K562 (cell line): ENCODE measurements around the gene HUNK. TPM values are rescaled to one million over a fixed set of nuclear protein-coding genes. Genes with fewer than 3 reads are reported as not detected.

Experiments
- ATAC-seq: fragments of 200-7000 bp; cut with Tn5 transposase; 3 replicates; pipeline ENCODE4 v1.9.1; 2020; ENCODE audit warnings: moderate library complexity
- BruUV-seq: library from RNA; stranded (reverse); fragments of 400-500 nt; replicated peaks from 2 replicates; lab custom pipeline; 2021; lab: Mats Ljungman, UMichigan
- CTCF ChIA-PET: fragments of 300-600 bp; formaldehyde crosslinking; extraction: SDS; loops from one replicate; lab custom pipeline; 2021; ENCODE audit warnings: low intra/inter-chr PET ratio; lab: Yijun Ruan, JAX
- POLR2A ChIA-PET: fragments of 300-600, 350-650 bp; sonication (Branson Sonifier 250); formaldehyde crosslinking; extraction: SDS; loops from one replicate; lab custom pipeline; 2021; ENCODE audit warnings: antibody characterized with exemption, inconsistent platforms; lab: Yijun Ruan, JAX
- DNase-seq, 4 experiments: peaks; one replicate each; pipeline versions ENCODE4 v3.0.0 to v3.0.0-alpha.2; 2011 to 2018; ENCODE audit warnings: low spot score in 3 of 4, mixed read lengths in 3 of 4; ENCODE audit errors: extremely low read depth in 1 of 4
- FAIRE-seq: peaks from 2 replicates; lab custom pipeline; 2011; peaks lifted over from hg19 to GRCh38; lab: Jason Lieb, UNC
- H2AFZ ChIP-seq: 2 replicates; pipeline ENCODE4 v1.6.0; 2011; ENCODE audit warnings: low read depth, low read length, control low read depth, inconsistent platforms
- H3K27ac ChIP-seq: fragments of 200-600 bp; 3 replicates; pipeline ENCODE4 v1.8.0; 2011; ENCODE audit warnings: low read depth, mild to moderate bottlenecking, control low read depth, inconsistent platforms, low read length, moderate library complexity, mixed read lengths; ENCODE audit errors: extremely low read depth
- H3K27me3 ChIP-seq, 2 experiments: fragments of 300-600 bp in 1 of 2; 2 replicates in 1 of 2; 3 replicates in 1 of 2; pipeline versions ENCODE4 v1.6.0 to v1.8.0; 2011; ENCODE audit warnings: inconsistent platforms in 2 of 2, low read length in 2 of 2, mild to moderate bottlenecking in 1 of 2, mixed read lengths in 1 of 2, moderate library complexity in 1 of 2; ENCODE audit not compliant: control insufficient read depth in 2 of 2, insufficient read depth in 2 of 2
- H3K36me3 ChIP-seq: fragments of 300-600 bp; 3 replicates; pipeline ENCODE4 v1.8.0; 2011; ENCODE audit warnings: mild to moderate bottlenecking, low read length, inconsistent platforms; ENCODE audit not compliant: control insufficient read depth, insufficient read depth
- H3K4me1 ChIP-seq, 2 experiments: fragments of 200-600 bp in 1 of 2; replicated peaks in 1 of 2; 2 replicates in 1 of 2; 3 replicates in 1 of 2; pipeline versions ENCODE4 v1.5.1 to v1.8.0; 2011; ENCODE audit warnings: inconsistent platforms in 2 of 2, low read length in 2 of 2, mild to moderate bottlenecking in 1 of 2, mixed read lengths in 1 of 2, moderate library complexity in 1 of 2; ENCODE audit not compliant: control insufficient read depth in 2 of 2, insufficient read depth in 2 of 2
- H3K4me2 ChIP-seq: 2 replicates; pipeline ENCODE4 v1.6.1; 2011; ENCODE audit warnings: low read length, control low read depth, inconsistent platforms, mixed read lengths; ENCODE audit not compliant: insufficient read depth
- H3K4me3 ChIP-seq: fragments of 200-600 bp; sonication (generic), shearing (Covaris generic); 2 replicates; pipeline ENCODE4 v1.5.1; 2016; ENCODE audit warnings: control low read depth, inconsistent platforms
- H3K79me2 ChIP-seq: fragments of 200-600 bp; 3 replicates; pipeline ENCODE4 v1.8.0; 2011; ENCODE audit warnings: low read length, inconsistent platforms; ENCODE audit not compliant: control insufficient read depth, insufficient read depth
- H3K9ac ChIP-seq, 2 experiments: 2 replicates each; pipeline versions ENCODE4 v1.6.0 to v1.6.1; 2011; ENCODE audit warnings: low read depth in 2 of 2, low read length in 2 of 2, control low read depth in 1 of 2, inconsistent platforms in 1 of 2, mild to moderate bottlenecking in 1 of 2, mixed read lengths in 1 of 2; ENCODE audit not compliant: insufficient read depth in 1 of 2
- H3K9me1 ChIP-seq: one replicate; pipeline ENCODE4 v1.6.0; 2011; ENCODE audit warnings: inconsistent platforms, mild to moderate bottlenecking, low read length, moderate library complexity; ENCODE audit not compliant: control insufficient read depth, insufficient read depth
- H3K9me3 ChIP-seq: replicated peaks from 2 replicates; pipeline ENCODE4 v1.5.1; 2011; ENCODE audit warnings: low read depth, low read length, inconsistent platforms; ENCODE audit not compliant: control insufficient read depth, insufficient read depth
- H4K20me1 ChIP-seq: replicated peaks from 2 replicates; pipeline ENCODE4 v1.6.1; 2011; ENCODE audit warnings: low read length, inconsistent platforms, mixed read lengths; ENCODE audit not compliant: control insufficient read depth, insufficient read depth
- ARID2 ChIP-seq: fragments of 450-650 bp; IDR thresholded peaks from 2 replicates; pipeline ENCODE4 v1.6.1; 2017; ENCODE audit warnings: antibody characterized with exemption, mild to moderate bottlenecking
- POLR3A ChIP-seq: IDR thresholded peaks from 2 replicates; pipeline ENCODE4 v1.6.1; 2011; ENCODE audit warnings: borderline replicate concordance, mild to moderate bottlenecking, moderate library complexity; ENCODE audit not compliant: insufficient read length, insufficient read depth; ENCODE audit errors: extremely low read depth
- ZNF143 ChIP-seq: sonication (generic); formaldehyde crosslinking; IDR thresholded peaks from 2 replicates; pipeline ENCODE4 v1.9.0; 2022; ENCODE audit warnings: mild to moderate bottlenecking, missing genetic modification reagents
- ZNF354B ChIP-seq: fragments of 250-450 bp; sonication (Bioruptor Pico); IDR thresholded peaks from 2 replicates; pipeline ENCODE4 v1.4.0; 2020
- ZNF740 ChIP-seq, 3 experiments: fragments of 200-800 bp in 1 of 3; sonication (Bioruptor generic) in 1 of 3; sonication (generic) in 1 of 3; formaldehyde crosslinking in 1 of 3; IDR thresholded peaks; 2 replicates each; pipeline versions ENCODE4 v1.6.1 to v1.8.0; 2016 to 2022; ENCODE audit warnings: mild to moderate bottlenecking in 2 of 3, missing compliant biosample characterization in 2 of 3, missing genetic modification characterization in 2 of 3, missing genetic modification reagents in 1 of 3
- WGBS: fragments of 100-300 bp; shearing (Covaris generic); methylation state at CpG from one replicate; pipeline ENCODE4 v1.1.6; 2016; ENCODE audit warnings: low coverage, mixed read lengths; ENCODE audit not compliant: insufficient coverage; ENCODE audit errors: missing lambda C conversion rate; 5-methylcytosine and 5-hydroxymethylcytosine counted together
- in situ Hi-C: fragments of 300-500 bp; cut with MboI; formaldehyde crosslinking; loops from 4 replicates; pipeline ENCODE4 v1.15.0; 2018; ENCODE audit warnings: inconsistent platforms, mixed read lengths
- intact Hi-C: fragments of 100-400 bp; cut with micrococcal nuclease; formaldehyde crosslinking; loops from 2 replicates; pipeline ENCODE4 v1.14.2; 2022
- polyA plus RNA-seq, 8 experiments: library from polyadenylated mRNA; depleted of rRNA in 4 of 8; stranded (reverse) in 5 of 8; unstranded in 3 of 8; fragments of >200 nt; fragmentation: Nextera tagmentation in 2 of 8; fragmentation: Illumina TruSeq in 1 of 8; extraction: Ambion mirVana in 2 of 8; extraction: Trizol in 1 of 8; gene quantifications; 2 replicates each; pipeline versions ENCODE4 v1.2.1 to v1.2.3, GENCODE V29; 2011 to 2014; ENCODE audit warnings: inconsistent platforms in 1 of 8, missing spikeins in 1 of 8
- total RNA-seq, 7 experiments: library from RNA; depleted of rRNA in 6 of 7; stranded (reverse); fragments of >200 nt in 6 of 7; fragmentation: Illumina TruSeq in 2 of 7; extraction: Trizol in 2 of 7; gene quantifications; 2 replicates each; pipeline versions ENCODE4 v1.2.1 to v1.2.3, GENCODE V29; 2011 to 2021; ENCODE audit warnings: low replicate concordance in 1 of 7

Gene HUNK
- total and polyA plus RNA-seq, 9 of the 15 experiments (the other 6 are each of a cell fraction or from before 2014, with no cell fraction given): not detected

GRCh38 chr21:31943561-31943960 lies 70.7 kb downstream of the HUNK start:
- intact Hi-C loops (no loop called here), in situ Hi-C loops (no loop called here)
- H4K20me1 ChIP-seq: no peaks in the 10 kb centered on the region
- DNase-seq: no peak
- no peaks in the 10 kb centered on the region for H3K9me3 ChIP-seq
- H3K9ac ChIP-seq: no peak overlapping the region
- FAIRE-seq: no peak
- peaks cover 2 to 13% of the 10 kb centered on the region in 2 experiments; a peak in 4 of 5 replicates for H3K27me3 ChIP-seq
- no peaks in the 10 kb centered on the region for H3K79me2 ChIP-seq
- H3K4me2 ChIP-seq: no peak overlapping the region
- ChIA-PET CTCF (no interaction called here), POLR2A (no interaction called here)
- peaks cover 0 to 5% of the 10 kb centered on the region in 2 experiments; a peak in 1 of 5 replicates for H3K4me1 ChIP-seq
- ATAC-seq: no peak
- BruUV-seq: no TSS peak
- H3K27ac ChIP-seq: no peak overlapping the region
- no peaks in the 10 kb centered on the region for H3K9me1 ChIP-seq
- H3K4me3 ChIP-seq: no peak overlapping the region
- WGBS: 0% methylated on average over 1 of the region's 1 CpG
- H3K36me3 ChIP-seq: no peaks in the 10 kb centered on the region
- TF ChIP-seq POLR3A (no peak), ZNF354B (CRISPR knock-in tag) (no peak), ZNF740 (CRISPR knock-in tag; IDR thresholded peaks at IDR 0.05) (no peak), ZNF740 (tag; IDR thresholded peaks at IDR 0.05) (0 out of 4 replicates have a peak, but pooled peaks of 1 of the 2 experiments have one; percentile 23)
- TF ChIP-seq, all 486 proteins: peak for 1
- H2AFZ ChIP-seq: no peak overlapping the region

- no peak overlapping the region for H3K4me2 ChIP-seq
- no TSS peak for BruUV-seq
- in situ Hi-C loops (no loop called here), intact Hi-C loops (no loop called here)
- no peaks in the 10 kb centered on the region for H4K20me1 ChIP-seq
- POLR2A ChIA-PET: no interaction called here
- H3K27me3 ChIP-seq: peaks cover 2 to 20% of the 10 kb centered on the region in 2 experiments; a peak in 3 of 5 replicates
- H3K4me3 ChIP-seq: no peak overlapping the region
- H2AFZ ChIP-seq: no peak overlapping the region
- H3K9me3 ChIP-seq: no peaks in the 10 kb centered on the region
- peaks cover 0 to 5% of the 10 kb centered on the region in 2 experiments; a peak in 1 of 5 replicates for H3K4me1 ChIP-seq
- H3K9ac ChIP-seq: no peak overlapping the region
- H3K36me3 ChIP-seq: no peaks in the 10 kb centered on the region
- H3K79me2 ChIP-seq: no peaks in the 10 kb centered on the region
- H3K9me1 ChIP-seq: no peaks in the 10 kb centered on the region
- DNase-seq (no peak), FAIRE-seq (no peak), ATAC-seq (no peak)
- WGBS: 1% methylated on average over 5 of the region's 5 CpGs
- H3K27ac ChIP-seq: no peak overlapping the region
- CTCF ChIA-PET: no interaction called here
- TF ChIP-seq ARID2 (no peak), ZNF143 (no peak)
Observed at GRCh38 chr21:31945141-31945540, 72.3 kb downstream of the HUNK start.
